OCI-LY1 (cell line): Measurements from ENCODE around the gene FKBP14.

ENCODE experiments used
- H2AFZ ChIP-seq: fragments of 200-600 bp; sonication (generic), shearing (Covaris generic); 2 replicates; pipeline ENCODE4 v1.6.0; 2014; ENCODE audit warnings: antibody characterized with exemption, mild to moderate bottlenecking, low read length
- H3F3A ChIP-seq: fragments of 200-600 bp; sonication (generic), shearing (Covaris generic); 2 replicates; pipeline ENCODE4 v1.6.0; 2014; ENCODE audit warnings: mild to moderate bottlenecking, antibody characterized with exemption, low read length, moderate library complexity; ENCODE audit not compliant: insufficient read depth
- H3K27ac ChIP-seq: fragments of 200-600 bp; sonication (generic); 2 replicates; pipeline ENCODE4 v1.5.1; 2014; ENCODE audit warnings: low read length, mixed run types, mild to moderate bottlenecking, low read depth; ENCODE audit not compliant: poor library complexity, severe bottlenecking
- H3K27me3 ChIP-seq: fragments of 200-600 bp; sonication (generic); 2 replicates; pipeline ENCODE4 v1.6.0; 2014; ENCODE audit warnings: antibody characterized with exemption, mild to moderate bottlenecking, low read length, moderate library complexity; ENCODE audit not compliant: insufficient read depth
- H3K36me3 ChIP-seq: fragments of 200-600 bp; sonication (generic); 2 replicates; pipeline ENCODE4 v1.6.1; 2014; ENCODE audit warnings: mild to moderate bottlenecking, antibody characterized with exemption, low read length, moderate library complexity, mixed read lengths; ENCODE audit not compliant: insufficient read depth
- H3K4me1 ChIP-seq: fragments of 200-600 bp; sonication (generic); 2 replicates; pipeline ENCODE4 v1.5.1; 2014; ENCODE audit warnings: mild to moderate bottlenecking, low read length, moderate library complexity; ENCODE audit not compliant: insufficient read depth, severe bottlenecking
- H3K4me2 ChIP-seq: fragments of 200-600 bp; sonication (generic), shearing (Covaris generic); 2 replicates; pipeline ENCODE4 v1.6.1; 2014; ENCODE audit warnings: low read length
- H3K4me3 ChIP-seq: fragments of 200-600 bp; sonication (generic); 2 replicates; pipeline ENCODE4 v1.5.1; 2014; ENCODE audit warnings: low read length, low read depth, mild to moderate bottlenecking, mixed read lengths; ENCODE audit not compliant: poor library complexity, severe bottlenecking
- H3K79me2 ChIP-seq: fragments of 200-600 bp; shearing (Covaris generic); 2 replicates; pipeline ENCODE4 v1.6.1; 2016; ENCODE audit warnings: mixed run types, low read length, mixed read lengths; ENCODE audit not compliant: insufficient read depth
- H3K9ac ChIP-seq: fragments of 200-600 bp; sonication (generic), shearing (Covaris generic); 2 replicates; pipeline ENCODE4 v1.6.1; 2014; ENCODE audit warnings: mild to moderate bottlenecking, low read length, mixed read lengths
- H3K9me2 ChIP-seq: fragments of 200-600 bp; sonication (generic), shearing (Covaris generic); 2 replicates; pipeline ENCODE4 v1.6.1; 2014; ENCODE audit warnings: low read depth, mild to moderate bottlenecking, low read length, mixed read lengths
- H3K9me3 ChIP-seq: fragments of 200-600 bp; shearing (Covaris generic); 2 replicates; pipeline ENCODE4 v1.6.1; 2014; ENCODE audit warnings: low read length, mixed read lengths
- H4K20me1 ChIP-seq: fragments of 200-600 bp; sonication (generic), shearing (Covaris generic); 2 replicates; pipeline ENCODE4 v1.6.0; 2016; ENCODE audit warnings: mild to moderate bottlenecking, low read length; ENCODE audit not compliant: insufficient read depth
- CTCF ChIP-seq: fragments of 200-600 bp; sonication (generic), shearing (Covaris generic); IDR thresholded peaks from 2 replicates; pipeline ENCODE4 v1.5.1; 2017; ENCODE audit warnings: mild to moderate bottlenecking, antibody characterized with exemption, low read length, moderate library complexity, mixed read lengths
- EZH2 ChIP-seq: fragments of 200-600 bp; sonication (generic), shearing (Covaris generic); IDR thresholded peaks from 2 replicates; pipeline ENCODE4 v1.8.0; 2017; ENCODE audit warnings: borderline replicate concordance, mixed run types, mild to moderate bottlenecking, antibody characterized with exemption, low read length, moderate library complexity, mixed read lengths

FKBP14 gene

DNA sequence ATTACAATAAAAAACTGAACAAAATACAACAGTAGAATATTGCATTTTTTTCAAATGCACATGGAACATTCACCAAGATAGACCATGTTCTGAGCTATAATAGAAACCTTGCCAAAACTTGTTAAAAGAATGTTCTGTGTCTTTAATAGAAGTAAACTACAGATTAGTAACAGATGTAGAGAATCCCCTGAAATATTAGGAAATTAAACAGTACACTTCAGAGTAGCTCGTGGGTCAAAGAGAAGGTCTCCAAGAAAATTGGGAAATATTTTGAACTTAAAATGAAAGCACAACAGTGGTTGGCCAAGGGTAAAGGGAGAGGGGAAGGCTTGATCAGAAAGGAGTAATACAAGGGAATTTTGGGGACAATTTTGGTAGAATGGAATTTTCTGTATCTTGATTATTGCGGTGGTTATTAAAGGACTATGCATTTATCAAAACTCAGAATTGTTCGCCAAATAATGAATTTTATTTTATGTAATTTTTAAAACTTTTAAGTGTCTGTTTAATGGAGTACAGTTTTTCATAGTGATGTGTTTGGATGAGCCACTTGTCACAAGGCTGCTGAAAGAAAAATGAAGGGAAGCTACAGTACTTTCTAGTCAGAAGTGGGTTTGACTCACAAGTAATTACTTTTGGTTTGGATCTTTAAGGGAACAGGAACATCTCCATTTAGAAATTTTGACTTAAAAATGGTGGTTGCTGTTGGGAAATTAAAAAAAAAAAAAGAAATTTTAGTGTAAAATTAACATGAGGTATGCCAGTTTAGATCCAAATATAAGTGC, 11.9 kb upstream of the FKBP14 start:
- no peak overlapping the region for H3K4me3 ChIP-seq
- H3K9me2 ChIP-seq, result no peaks in the 10 kb centered on the region
- no peaks in the 10 kb centered on the region for H3F3A ChIP-seq
- no peaks in the 10 kb centered on the region for H3K27me3 ChIP-seq
- H3K4me1 ChIP-seq, result no peaks in the 10 kb centered on the region
- no peak overlapping the region for H3K27ac ChIP-seq
- H3K36me3 ChIP-seq, result 0 out of 2 replicates have a peak, but pooled peaks cover 3% of the 10 kb centered on the region
- no peak overlapping the region for H3K9ac ChIP-seq
- H4K20me1 ChIP-seq, result no peaks in the 10 kb centered on the region
- H3K9me3 ChIP-seq, result no peaks in the 10 kb centered on the region
- no peak overlapping the region for H2AFZ ChIP-seq
- no peak overlapping the region for H3K4me2 ChIP-seq
- no peaks in the 10 kb centered on the region for H3K79me2 ChIP-seq
- TF ChIP-seq CTCF (no peak), EZH2 (no peak)

DNA sequence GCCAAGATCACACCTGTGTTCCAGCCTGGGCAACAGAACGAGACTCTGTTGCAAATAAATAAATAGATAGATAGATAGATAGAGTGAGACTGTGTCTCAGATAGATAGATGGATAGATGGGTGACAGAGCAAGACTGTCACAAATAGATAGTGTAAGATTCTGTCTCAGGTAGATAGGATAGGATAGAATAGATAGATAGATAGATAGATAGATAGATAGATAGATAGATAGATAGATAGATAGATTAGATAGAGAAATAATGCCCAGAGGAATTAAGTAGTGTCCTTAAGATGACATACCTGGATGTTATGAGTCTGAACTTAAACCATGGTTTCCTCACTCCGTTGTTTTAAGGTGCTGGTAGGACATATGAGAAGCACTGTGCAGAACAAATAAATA, 9.7 kb upstream of the FKBP14 start:
- Histone ChIP-seq H3K4me2 (no peak overlapping the region), H3K36me3 (0 out of 2 replicates have a peak, but pooled peaks cover 3% of the 10 kb centered on the region), H3K27me3 (no peaks in the 10 kb centered on the region), H3K27ac (no peak overlapping the region), H3K9me3 (no peaks in the 10 kb centered on the region), H3K9me2 (no peaks in the 10 kb centered on the region), H3F3A (no peaks in the 10 kb centered on the region), H3K9ac (no peak overlapping the region), H4K20me1 (no peaks in the 10 kb centered on the region), H3K4me3 (no peak overlapping the region), H3K79me2 (no peaks in the 10 kb centered on the region), H2AFZ (no peak overlapping the region), H3K4me1 (no peaks in the 10 kb centered on the region)
- no peak for TF ChIP-seq EZH2
- TF ChIP-seq CTCF, result no peak

GRCh38 chr7:30034501-30034900, 8.0 kb upstream of the FKBP14 start:
- no peaks in the 10 kb centered on the region for H3K79me2 ChIP-seq
- TF ChIP-seq CTCF (no peak), EZH2 (no peak)
- H3K4me3 ChIP-seq, result no peak overlapping the region
- no peak overlapping the region for H3K4me2 ChIP-seq
- no peaks in the 10 kb centered on the region for H3F3A ChIP-seq
- H3K9ac ChIP-seq, result no peak overlapping the region
- H4K20me1 ChIP-seq, result no peaks in the 10 kb centered on the region
- no peaks in the 10 kb centered on the region for H3K9me2 ChIP-seq
- H2AFZ ChIP-seq, result no peak overlapping the region
- peaks cover 9% of the 10 kb centered on the region for H3K4me1 ChIP-seq
- H3K27ac ChIP-seq, result no peak overlapping the region
- no peaks in the 10 kb centered on the region for H3K27me3 ChIP-seq
- no peaks in the 10 kb centered on the region for H3K9me3 ChIP-seq
- H3K36me3 ChIP-seq, result 0 out of 2 replicates have a peak, but pooled peaks cover 3% of the 10 kb centered on the region
